IPS DF 4.7 (cell line): ENCODE measurements around the gene EML6.
"Not testable (repeated sequence)": the region's sequence is repeated elsewhere in the genome, so short reads cannot be mapped to it uniquely, and the experiment has no call there.

ENCODE experiments used
- DNase-seq: peaks from one replicate; pipeline ENCODE4 v3.0.0-alpha.2; 2013; ENCODE audit warnings: low spot score; ENCODE audit errors: extremely low read depth

Gene EML6

DNA sequence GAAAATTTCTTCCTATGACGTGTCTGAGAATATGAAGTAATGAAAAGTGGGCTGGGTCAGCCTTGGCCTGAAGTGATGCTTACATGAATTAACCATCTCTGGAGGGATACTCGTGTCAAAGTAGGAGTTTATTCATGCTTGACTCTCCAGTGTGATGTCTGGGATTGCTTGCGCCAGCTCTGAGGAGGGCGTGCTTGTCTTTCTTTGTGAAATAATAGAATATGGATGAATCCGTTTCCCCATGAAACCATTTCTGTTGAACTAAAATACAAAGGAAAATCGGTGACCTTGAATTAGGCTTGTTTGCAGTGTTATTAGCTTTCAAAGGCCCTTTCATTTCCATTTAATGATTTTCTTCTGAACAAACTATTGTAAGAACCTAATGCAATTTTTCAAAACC is 77.9 kb downstream of the EML6 start:
- no peak for DNase-seq

DNA sequence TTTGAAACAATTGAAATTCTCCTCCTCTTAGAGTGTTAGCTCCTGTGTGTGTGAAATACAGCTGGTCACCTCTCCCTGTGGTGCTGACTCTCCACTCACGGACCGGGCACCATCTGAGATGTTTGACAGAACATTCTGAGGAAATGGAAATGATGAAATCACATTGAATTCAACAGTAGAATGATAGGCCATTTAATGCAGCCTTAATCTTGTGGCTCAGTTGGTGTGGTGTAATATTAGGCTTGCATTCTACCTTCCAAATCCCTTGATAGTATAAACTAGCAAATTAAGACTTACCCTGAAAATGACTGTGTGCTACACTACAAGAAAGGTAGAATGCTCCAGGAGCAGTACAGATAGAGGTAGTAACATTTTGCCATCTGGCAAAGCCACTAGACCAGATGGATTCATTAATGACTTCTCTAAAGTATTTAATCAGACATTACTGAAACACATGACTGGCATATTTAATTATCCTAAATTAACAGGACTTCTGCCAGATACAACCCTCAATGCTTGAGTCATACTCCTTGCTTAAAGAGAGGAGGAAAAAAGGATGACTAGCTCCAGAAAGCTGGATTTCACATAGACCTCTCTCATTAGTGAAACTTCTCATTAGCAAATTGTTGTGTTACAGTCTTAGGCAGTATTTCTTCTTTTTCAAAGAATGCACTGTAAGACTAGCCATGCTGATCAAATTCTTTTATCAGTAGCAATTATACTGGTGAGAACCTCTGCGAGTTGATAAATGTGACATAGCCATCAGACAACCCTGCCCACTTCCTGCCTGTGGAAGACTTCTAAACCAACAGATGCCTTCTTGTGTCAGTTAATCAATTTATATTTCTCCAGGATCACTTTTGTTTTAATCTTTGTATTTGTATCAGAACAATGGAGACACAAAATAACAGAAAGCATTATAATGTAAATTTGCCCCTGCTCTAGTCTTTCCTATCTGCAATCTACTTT is 80.6 kb downstream of the EML6 start:
- DNase-seq, result no peak

DNA sequence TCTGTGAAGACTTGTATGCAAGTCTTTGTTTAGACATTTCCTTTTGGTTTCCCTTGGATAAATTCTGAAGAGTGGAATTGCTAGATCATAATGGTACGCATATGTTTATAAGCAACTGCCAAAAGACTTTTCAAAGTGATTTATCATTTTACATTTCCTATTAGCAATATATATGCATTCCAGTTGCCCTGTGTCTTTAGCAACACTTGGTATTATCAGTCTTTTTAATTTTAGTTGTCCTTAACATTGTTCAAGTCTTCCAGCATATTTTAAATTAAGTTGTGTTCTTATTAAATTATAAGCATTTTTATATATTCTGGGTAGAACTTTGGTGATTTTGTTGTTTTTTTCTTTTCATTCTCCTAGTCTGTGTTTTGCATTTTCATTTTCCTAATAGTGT is 81.8 kb downstream of the EML6 start:
- DNase-seq, result no peak

DNA sequence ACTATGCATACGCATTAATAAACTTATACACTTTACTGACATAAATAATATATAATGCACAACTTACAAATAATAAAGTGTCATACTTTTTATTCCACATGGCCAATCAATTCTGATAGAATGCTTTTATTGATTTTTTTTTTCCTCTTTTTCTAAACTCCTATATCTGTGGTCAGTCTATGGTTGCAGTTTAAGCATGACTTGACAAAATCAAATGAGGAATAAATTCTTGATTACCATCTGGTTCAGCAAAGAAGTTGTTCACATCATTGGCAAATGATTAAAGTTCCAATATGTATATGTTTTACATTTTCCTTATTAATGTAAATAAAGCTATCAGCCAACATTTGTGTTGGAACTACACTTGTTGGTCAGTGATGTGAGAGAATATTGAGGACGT is 83.5 kb downstream of the EML6 start:
- DNase-seq, result no peak

DNA sequence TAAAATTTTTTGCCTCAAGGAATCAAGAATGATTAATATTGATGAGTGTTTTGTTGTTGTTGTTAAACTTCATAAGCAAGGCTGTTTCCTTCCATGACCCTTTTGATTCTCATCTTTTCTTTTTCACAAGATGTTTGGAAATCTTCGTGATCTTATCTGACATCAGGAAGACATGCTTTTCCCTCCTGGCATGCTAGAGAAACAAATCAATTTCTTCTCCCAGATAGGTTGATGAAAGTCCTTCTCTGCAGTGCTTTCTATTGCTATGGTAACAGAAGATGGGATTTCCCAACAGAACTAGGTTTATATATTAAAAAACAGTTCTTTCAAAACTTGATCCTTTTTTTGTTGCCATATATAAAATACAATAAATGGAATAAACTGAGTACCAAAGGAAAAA is 85.2 kb downstream of the EML6 start:
- DNase-seq, result no peak

DNA sequence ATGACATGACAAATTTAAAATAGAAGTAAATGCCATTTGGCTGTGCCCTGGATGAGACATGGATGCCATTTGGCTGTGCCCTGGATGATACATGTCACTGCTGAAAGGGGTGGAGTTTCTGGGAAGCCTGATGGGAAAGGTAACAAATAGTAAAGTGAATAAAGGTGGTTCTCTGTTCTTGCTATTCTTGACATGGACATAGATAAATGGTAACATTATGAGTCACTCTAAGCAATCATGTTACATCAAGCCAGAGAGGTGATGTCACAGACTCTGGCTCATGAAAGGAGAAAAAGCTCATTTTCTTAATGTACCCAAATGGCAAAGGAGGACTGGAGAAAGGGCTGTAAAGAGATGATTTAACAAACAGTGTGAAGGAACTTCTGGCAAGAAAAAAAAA is 86.4 kb downstream of the EML6 start:
- DNase-seq, result no peak

DNA sequence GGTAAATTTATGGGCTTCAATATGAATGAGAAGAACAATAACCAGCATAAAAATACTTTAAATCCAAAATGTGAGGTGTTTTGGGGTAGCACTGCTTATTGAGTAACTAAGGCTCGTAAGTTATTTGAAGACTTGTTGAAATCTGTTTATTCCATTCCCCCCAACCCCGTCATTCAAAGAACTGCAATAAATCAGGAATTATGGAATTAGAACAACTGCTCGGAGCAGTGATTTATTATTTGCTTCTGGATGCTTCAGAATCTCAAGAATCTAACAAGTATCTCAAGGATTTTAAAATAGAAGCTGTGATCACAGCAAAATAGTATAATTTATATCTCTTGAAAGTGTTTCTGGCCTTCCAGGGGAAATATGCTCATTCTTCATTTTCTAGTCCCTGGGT is 86.8 kb downstream of the EML6 start:
- DNase-seq, result no peak

DNA sequence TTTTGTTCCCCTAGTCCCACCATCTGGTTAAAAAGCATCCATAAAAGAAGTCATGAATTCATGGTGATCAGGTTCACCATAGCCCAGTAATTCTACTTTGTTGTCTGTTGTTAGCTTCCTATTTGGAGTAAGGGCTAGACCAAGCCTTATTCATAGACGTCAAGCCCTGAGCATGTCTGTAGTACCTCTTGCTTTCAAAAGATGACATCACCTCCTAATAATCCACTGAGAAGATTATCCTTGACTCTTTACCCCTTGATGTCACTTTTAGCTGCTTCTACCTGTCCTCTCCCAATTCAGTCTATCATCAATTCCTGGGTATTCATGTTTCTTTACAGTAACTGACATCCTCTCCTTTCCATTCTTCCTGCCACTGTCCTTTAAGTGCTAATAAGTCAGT is 90.1 kb downstream of the EML6 start:
- DNase-seq, result no peak

DNA sequence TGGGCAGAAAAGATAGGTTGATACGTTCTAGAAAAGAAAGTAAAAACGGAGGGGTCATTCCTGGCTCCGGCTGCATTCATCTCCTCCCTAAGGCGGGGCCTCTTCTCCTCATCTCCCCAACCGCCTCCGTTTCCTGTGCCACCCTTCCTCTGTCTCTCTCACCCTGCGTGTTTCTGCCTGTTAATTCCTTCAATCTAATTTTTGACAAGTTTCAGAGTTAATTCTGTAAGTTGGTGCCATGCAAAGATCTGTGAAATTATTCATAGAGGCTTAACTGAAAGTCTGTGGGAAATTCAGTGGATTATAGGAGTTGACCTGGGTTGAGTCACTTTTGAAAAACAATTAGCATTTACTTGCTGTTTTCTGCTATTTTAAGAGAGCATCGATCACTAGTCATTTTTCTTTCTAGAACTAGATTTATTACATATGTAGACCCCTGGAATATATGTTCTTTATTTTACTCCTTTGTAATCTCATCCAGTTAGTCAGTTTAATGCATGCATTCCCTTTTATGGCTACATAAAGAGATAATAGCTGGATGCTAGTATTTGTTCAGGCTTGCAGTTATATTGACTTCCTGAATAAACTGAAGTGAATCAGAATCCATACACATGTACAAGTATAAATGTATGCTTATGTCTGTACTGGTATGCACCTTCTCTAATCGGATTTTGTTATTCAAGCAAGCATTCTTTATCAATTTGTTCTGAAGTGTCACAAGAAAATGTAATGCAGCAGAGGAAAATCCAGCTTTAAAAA is 91.1 kb downstream of the EML6 start:
- DNase-seq, result no peak

DNA sequence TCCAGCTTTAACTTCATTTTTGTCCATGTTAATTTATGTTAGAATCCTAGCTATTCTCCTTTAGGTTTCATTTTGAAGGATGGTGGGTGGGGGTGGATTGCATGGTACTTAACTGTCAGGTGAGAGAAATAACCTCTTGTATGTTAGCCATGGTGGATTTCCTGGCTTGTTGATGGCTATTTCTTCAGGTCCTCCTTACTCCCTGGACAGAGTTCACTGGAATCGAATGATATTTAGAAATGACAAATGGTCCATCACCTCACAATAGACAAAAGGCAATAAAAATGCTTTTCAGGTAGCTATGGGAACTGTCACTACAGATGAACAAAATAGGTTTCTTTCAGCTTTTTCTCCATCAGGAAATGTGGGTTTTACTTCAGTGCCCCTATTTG is 91.7 kb downstream of the EML6 start:
- no peak for DNase-seq

DNA sequence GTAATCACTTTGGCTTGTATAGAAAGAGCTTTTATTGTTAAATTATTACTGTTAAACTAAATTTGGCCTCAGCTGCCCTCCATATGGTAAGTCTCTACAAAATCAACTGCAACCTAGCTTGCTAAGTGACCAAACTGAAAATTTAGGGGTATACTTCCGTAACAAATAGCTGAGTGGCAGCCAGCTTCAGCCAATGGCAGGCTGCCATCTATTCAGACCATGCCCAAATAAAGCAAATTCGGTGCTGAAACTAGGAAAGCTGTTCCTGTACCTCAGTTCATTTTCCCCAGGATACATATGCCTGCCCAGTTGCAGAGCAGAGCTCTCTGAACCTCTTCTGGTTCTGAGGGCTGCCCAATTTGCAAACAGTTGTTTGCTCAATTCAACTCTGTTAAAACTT is 94.8 kb downstream of the EML6 start:
- DNase-seq, result no peak

DNA sequence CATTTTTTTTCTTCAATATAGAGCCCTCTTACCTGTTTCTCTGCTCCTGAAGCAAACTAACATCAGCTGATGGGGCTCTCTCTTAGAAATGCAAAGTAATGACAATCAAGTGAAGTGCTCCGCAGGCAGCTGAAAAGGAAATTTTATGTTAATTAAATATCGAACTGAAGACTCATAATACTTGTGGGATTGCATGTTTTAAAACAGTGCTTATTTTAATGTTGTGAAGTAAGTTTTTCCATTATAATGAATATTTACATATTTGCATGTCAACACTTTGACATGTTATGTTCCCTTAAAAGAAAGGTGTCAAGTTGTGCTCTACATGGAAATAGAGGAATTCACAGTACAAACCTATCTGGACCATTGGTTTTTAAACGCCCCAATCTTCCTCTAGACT is 97.1 kb downstream of the EML6 start:
- DNase-seq, result no peak

DNA sequence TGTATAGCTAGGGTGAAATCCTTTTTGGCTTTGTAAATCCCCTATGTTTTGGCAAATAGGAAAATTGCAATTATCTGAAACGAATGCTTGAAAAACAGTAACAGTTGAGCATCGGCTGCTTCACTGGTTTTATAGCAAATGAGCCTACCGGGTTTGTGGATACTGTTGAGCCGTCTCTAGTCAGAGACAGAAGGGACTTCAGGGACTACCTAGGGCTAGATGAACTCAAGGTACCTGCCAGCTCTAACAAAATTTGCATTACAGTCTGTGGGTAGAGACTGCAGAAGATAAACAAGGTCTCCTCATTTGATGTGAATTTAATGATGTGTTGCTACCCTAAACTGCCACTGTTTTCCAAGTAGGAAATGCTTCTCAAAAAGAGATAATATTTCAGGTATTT is 101.1 kb downstream of the EML6 start:
- DNase-seq, result no peak

DNA sequence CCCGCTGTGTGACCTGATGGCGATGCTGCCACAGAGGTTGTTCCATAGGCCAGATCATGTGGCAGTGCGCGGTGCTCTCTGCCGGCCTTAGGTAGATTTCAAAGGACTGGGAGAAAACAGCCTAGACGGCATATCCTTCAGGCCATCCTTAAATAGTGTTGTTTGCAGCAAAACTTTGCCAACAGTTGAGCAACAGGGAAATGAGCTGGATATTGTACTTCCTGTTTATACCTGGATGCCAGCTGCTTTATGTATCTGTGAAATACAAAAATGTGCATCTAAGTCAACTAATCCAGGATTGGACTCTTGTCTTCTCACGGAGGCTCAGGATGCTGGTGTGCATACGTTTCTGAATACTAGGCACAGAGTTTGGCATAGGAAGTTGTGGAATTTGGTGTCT is 107.1 kb downstream of the EML6 start:
- no peak for DNase-seq

DNA sequence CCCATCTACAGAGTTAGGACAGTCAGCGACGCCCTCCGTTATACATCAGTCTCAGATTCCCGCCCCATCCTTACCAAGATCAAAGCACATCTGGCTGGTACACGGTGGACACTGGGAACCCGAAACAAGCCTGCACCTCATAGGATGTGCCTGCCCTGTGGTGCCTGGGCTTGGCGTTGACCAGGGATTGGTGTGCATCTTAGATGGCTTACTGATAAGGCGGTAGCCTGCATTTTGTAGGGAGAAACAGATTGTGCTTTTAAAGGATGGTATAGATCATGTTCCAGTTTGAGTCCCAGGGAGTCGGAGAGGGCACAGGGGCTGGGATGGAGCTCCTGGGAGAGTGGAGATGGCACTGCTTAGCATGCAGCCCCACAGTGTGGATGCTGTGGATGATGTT is 108.0 kb downstream of the EML6 start:
- DNase-seq, result no peak

DNA sequence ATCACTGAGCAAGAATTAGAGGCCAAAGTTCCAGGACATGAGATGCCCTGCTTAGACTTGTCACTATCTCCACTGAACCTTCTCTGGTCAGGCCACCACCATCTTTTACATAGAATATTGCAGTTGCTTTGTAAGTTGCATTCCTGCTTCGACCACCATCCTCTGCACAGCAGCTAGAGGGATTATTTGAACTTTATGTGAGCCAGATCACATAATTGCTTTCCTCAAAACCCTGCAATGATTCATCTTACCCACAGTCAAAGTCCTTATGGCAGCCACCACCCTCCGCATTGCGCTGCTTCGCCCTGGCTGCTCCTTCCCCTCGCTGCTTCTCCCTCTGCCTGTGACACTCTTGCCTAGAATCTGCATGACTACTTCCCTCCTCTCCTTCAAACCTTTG is 111.3 kb downstream of the EML6 start:
- DNase-seq, result no peak

DNA sequence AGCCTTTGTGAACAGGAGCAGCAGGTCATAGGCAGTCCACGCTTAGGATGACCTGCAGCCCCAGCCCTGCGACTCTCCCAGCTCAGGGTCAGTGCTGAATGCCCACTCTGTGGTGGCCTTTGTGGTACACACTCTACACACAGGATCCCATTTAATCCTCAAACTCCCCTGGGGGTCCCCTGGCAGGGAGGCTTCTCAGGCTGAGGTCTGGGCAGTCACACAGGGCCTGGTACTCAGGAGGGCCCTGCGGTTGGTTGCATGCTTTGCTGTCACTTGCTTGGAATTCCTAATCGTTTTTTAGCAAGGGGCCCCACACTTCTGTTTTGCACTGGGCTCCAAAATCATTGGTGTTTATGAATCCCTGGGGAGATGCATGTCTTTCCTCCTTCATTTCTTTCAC is 113.0 kb downstream of the EML6 start:
- DNase-seq, result no peak

DNA sequence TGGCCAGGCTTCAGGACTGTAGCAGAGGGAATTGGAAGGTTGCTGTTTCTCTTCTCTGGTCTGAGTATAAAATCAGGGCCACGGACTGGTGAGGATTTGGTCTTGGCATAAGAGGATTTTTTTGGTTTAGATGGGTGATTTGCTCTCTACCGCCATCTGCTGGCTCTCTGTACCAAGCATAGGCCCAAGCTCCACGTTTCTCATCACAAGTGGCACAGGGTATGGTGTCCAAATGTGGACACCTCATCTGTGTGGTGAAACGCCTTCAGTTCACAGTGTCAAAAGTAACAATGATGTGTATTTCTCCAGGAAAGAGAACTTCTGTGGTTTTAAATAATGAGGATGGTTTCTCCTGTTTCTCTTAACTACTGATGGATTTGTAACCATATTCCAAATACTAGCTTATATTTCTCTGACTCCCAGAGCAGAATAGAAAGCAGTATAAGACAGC is 115.1 kb downstream of the EML6 start:
- DNase-seq, result peak; percentile 69

DNA sequence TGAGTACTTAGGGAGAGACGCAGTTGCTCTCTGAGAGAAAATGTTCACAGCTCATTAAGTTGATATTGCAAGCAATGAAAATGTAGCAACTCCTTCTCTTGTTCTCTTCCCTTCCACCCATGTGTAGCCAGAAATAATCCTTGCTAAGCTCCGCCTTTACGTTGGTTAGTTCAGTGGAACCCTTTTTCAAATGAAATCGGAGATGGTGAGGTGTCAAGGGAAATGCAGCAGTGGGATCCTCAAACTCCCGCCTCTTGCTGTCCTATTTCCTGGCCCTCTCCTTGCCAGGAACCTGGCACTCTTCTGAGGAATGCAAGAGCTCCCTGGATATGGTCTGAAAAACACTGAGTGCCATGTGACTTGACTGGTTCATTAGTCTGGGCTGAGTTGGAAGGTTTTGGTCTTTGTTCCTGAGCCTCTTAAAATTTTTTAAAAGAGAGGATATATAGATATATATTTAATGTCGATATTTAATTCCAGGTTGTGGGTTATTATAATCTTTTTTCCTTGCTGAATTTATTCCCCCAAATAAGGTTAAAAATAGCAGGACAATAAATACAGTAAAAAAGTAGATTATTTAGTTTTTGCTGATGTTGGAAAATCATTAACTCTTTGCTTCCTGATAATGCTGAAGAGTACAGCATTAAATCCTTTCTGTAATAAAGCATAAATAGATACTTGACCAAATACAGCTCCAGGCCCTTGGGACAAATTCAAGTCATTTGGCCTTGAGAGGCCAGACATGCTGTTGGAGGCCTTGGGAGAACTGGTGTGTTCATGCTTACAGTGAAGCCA is 116.2 kb downstream of the EML6 start:
- no peak for DNase-seq

DNA sequence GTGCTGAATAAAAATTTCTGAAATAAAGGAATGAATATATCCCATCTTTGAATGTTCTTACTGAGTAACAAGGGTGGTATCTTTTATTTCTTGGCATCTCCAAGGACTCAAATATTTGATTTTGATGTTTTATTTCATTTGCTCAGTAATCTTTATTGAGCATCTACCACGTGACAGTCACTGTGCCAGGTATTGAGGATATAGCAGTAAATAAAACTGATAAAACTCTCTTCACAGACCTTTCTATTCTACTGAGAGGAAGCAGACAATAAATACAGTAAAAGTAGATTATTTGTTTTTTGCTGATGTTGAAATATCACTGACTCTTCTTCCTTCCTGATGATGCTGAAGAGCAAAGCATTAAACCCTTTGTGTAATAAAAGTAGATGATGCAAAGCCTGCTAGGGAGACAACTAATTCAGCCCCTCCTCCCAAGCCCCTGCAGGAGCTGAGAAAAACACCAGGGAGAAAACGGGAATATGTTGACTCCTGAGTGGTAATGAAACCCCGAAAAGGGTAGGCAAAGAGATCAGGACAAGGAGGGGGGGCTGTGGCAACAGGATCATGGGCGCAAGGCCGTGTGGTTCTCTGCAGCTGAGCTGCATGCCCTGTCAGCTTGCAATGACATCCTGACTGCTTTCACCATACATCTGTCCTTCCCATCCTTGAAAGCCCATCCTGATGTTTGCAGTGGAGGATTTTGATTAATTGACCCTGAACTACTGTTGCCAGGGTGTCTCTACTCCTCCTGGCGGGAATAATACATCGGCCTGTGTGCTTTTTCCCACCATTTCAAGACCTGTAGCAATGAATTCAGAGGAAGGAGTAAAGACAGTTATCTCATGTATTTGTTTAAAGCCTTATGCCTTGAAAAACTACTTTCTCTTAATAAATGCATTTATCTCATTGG is 117.4 kb downstream of the EML6 start:
- no peak for DNase-seq

DNA sequence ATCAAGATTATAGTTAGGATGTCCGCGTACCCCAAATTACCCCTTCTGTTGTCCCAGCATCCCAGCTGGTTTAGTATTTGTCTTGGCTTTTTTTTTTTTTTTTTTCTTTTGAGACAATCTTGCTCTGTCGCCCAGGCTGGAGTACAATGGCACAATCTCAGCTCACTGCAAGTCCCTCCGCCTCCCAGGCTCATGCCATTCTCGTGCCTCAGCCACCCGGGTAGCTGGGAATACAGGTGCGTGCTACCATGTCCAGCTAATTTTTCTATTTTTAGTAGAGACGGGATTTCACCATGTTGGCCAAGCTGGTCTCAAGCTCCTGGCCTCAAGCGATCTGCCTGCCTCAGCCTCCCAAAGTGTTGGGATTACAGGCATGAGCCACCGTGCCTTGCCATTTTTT is 118.0 kb downstream of the EML6 start:
- DNase-seq, result not testable (repeated sequence)
